Omental fat pad (tissue), 4 donors: ENCODE data around the gene MMP11. TPM values are rescaled to one million over a fixed set of nuclear protein-coding genes. Genes with fewer than 3 reads are reported as not detected.

Source experiments
- ATAC-seq: fragments of 150-250 bp; one replicate; pipeline ENCODE4 v1.9.1; 2016; ENCODE audit warnings: mild to moderate bottlenecking, moderate library complexity; ENCODE audit not compliant: low FRiP score
- DNase-seq: peaks from one replicate; pipeline ENCODE4 v3.0.0-alpha.2; 2019; ENCODE audit warnings: low spot score
- total RNA-seq, 4 donors: library from RNA; depleted of rRNA; stranded (reverse); fragments of >200 nt; gene quantifications; one replicate each; pipeline ENCODE4 v1.1.0, GENCODE V29; 2016
- TF ChIP-seq, protein P1 (sequence below), 3 donors: fragments of 450-650 bp; IDR thresholded peaks; one replicate each; pipeline ENCODE4 v1.5.1; 2016 to 2017; ENCODE audit warnings: antibody characterized with exemption in 3 of 3, mild to moderate bottlenecking in 3 of 3, moderate library complexity in 2 of 3

The MMP11 gene
- total RNA-seq, 4 donors from 2014 or later: 0.79 to 3.1 (median 2.1) TPM; not detected in 1

DNA sequence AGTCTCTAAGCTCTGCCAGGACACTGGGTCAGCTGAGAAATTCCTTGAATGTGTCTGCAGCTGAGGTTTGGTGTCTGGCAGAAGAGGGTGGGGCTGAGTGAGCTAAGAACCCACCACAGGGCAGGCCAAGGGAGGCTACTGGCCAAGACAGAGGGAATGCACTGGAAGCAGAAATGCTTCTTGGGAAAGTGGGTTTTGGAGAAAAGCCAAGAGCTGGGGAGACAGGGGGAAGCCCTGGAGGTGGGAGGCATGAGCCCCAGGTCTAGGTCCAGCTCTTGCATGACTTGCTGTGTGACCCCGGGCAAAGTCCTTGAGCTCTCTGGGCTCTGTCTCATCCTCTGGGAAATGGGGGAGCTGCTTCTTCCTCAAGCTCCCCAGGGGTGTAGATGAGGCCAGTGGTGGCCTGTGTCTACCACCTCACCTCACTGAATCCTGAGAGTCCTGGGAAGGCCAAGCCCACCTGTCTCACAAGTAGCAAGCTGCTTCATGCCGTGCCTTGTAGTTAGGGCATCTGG, 2.3 kb downstream of the MMP11 start:
- TF ChIP-seq, protein P1, sequence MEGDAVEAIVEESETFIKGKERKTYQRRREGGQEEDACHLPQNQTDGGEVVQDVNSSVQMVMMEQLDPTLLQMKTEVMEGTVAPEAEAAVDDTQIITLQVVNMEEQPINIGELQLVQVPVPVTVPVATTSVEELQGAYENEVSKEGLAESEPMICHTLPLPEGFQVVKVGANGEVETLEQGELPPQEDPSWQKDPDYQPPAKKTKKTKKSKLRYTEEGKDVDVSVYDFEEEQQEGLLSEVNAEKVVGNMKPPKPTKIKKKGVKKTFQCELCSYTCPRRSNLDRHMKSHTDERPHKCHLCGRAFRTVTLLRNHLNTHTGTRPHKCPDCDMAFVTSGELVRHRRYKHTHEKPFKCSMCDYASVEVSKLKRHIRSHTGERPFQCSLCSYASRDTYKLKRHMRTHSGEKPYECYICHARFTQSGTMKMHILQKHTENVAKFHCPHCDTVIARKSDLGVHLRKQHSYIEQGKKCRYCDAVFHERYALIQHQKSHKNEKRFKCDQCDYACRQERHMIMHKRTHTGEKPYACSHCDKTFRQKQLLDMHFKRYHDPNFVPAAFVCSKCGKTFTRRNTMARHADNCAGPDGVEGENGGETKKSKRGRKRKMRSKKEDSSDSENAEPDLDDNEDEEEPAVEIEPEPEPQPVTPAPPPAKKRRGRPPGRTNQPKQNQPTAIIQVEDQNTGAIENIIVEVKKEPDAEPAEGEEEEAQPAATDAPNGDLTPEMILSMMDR (IDR thresholded peaks at IDR 0.05): no peak
- no peak for ATAC-seq
- DNase-seq: no peak

- no peak for ATAC-seq
These were observed 3.2 kb downstream of the MMP11 start for GRCh38 chr22:23775779-23776375.

DNA sequence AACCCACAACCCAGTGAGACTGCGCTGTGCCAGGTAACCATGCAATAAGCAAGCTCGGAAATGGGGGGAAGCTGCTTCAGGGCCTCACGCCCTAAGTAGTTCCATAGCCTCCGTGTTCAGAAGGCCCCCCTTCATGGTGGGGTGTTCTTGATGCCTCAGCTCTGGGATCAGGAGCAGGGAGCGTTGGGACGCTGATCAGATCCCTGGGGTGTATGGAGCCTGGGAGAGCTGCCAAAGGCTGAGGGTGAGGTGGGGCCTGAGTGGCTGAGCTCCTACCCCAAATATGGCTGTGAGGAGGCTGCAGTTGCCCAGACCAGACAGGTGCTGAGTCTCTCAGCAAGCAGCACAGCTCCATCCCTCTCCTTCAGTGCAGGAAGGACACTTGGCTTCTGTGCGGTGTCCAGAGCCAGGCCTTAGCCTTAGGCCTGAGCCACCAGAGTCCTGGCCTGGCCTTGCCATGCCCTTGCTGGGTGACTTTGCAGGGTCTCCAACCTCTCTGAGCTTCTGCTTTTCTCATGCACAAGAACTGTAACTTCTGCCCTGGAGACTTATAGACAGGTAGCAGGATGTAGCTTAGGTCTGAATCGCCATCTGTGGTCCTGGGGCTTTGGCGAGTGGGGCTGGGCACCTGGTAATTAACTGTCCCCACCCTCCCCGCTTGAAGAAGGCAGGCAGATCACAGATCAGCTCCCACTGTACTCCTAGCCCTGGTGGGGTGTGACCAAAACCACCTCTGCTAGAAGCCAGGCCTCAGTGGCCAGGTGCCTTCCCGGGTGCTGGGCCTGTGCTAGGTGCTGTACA, 5.3 kb downstream of the MMP11 start:
- ATAC-seq: no peak
- TF ChIP-seq, protein P1 (IDR thresholded peaks at IDR 0.05): no peak
- DNase-seq: no peak

More at GRCh38 chr22:23775779-23776375, 3.2 kb downstream of the MMP11 start:
- DNase-seq: no peak
- TF ChIP-seq, protein P1 (IDR thresholded peaks at IDR 0.05): no peak

- TF ChIP-seq, protein P1 (IDR thresholded peaks at IDR 0.05): no peak
- ATAC-seq: no peak
These were observed 5.9 kb downstream of the MMP11 start for GRCh38 chr22:23778577-23778900.

DNA sequence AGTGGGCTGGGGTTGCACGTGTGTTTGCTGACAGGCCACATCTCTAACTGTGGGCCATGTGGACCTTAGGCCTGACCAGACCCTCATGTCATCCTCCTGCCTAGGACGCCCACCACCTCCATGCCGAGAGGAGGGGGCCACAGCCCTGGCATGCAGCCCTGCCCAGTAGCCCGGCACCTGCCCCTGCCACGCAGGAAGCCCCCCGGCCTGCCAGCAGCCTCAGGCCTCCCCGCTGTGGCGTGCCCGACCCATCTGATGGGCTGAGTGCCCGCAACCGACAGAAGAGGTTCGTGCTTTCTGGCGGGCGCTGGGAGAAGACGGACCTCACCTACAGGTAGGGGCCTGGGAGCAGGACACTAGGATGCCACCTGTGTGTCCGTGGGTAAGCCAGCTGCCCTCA, 6.4 kb downstream of the MMP11 start:
- ATAC-seq: no peak
- TF ChIP-seq, protein P1 (IDR thresholded peaks at IDR 0.05): no peak
- no peak for DNase-seq

More at GRCh38 chr22:23778577-23778900, 5.9 kb downstream of the MMP11 start:
- DNase-seq: no peak

GRCh38 chr22:23779731-23780130, 7.1 kb downstream of the MMP11 start:
- no peak for ATAC-seq
- TF ChIP-seq, protein P1 (IDR thresholded peaks at IDR 0.05): no peak
- no peak for DNase-seq
